ENCODE results near the gene SREBF1.

Gene SREBF1

DNA sequence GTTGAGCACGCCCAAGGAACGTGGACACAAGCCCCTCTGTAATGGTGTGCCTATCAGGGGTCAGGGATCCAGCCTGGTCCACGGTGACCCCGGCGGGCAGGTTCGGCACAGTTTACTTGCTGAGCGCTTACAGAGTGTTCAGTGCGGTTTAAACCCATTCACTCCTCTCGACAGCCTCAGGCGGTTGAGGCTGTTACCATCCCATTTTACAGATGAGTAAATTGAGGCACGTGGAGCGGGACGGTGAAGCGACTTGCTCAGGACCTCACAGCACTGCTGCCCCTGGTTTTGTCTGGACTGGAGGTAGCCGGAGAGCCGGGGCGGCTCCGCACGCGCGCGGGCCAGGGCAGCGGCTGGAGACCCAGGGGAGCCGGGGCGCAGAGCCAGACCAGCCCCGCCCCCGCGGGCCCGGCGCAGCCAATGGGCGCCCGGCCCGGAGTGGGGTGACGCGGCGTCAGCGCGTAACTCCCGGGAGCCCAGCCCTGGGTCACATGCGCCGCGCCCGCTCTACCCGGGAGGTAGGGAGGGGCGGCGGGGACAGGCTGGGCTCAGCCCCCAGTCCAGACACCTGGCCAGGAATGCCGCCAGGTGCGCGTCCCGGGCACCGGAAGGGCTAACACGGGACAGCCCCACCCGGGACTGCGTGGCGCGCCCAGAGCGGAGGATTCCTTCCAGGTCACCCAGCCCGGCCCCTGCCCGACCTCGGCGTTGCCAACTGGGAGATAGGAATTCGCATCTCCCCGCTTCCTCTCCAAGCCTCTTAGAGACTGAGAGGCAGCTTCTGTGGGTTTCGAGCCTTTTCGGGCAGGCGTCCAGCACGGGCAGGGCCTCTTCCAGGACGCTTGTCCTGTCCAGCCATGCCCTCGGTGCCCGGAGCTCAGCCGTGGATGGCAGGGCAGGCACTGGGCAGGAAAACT, 3.3 kb upstream of the SREBF1 start:
- DNase-seq: peak; percentile 98

DNA sequence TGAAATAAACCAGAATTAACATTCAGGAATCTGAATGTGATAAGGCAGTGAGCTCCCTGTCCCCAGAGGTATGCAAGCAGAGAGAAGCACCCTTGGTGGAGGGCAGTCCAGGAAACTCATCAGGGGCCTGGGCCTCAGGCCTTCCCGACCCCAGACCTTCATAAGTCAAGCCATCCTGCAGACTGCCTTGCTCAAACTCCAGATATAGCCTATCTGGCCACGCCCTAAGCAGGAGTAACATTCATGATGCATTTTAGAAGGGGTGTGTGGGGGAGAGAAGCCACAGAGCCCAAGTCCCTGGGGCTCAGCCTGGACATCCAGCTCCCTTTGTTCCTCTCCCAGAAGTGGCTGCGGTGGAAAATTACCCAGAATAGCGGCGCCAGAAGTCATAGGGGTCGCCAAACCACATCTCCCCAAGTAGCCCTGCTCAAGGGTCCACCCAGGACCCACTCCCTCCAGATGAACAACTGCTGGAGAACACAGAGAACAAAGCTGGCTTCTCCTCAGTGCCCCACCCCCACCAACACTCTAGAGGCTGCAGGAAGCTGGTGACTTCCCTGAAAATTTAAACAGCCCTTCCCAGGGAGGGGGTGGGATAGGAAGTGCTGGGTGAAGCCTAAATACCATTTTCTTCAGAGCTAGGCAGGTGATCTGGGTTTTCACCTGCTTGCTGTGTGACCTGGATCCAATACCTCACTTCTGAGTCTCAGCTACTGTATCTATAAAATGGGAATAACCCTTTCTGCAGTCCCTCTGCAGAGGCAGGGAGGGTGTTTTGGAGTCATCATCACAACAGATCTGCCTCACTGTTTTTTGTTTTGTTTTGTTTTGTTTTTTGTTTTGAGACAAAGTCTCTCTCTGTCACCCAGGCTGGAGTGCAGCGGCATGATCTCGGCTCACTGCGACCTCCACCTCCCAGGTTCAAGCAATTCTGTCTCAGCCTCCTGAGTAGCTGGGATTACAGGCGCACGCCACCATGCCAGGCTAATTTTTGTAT, 1.5 kb upstream of the SREBF1 start:
- peak; percentile 45 for DNase-seq

DNA sequence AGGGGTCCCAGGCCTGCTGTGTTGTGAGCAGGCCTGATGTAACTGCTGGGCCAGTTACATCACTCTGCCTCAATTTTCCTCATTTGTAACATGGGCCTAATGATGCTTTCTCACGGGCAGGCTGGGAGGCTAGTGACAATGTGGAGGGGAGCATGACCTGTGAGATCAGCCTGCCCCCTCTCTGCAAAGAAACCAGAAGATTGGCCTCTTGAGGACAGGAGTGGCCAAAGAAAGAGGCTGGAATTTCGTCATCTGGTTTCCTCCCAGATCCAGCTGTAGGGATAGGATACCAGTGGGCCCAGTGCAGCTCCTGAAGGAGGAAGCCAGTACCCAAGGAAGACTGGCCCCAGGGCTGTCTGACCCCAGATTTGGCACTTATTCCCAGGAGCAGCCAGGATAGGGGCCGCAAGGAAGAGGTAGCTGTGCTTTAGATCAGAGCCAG, 615 bp upstream of the SREBF1 start:
- no peak for DNase-seq

DNA sequence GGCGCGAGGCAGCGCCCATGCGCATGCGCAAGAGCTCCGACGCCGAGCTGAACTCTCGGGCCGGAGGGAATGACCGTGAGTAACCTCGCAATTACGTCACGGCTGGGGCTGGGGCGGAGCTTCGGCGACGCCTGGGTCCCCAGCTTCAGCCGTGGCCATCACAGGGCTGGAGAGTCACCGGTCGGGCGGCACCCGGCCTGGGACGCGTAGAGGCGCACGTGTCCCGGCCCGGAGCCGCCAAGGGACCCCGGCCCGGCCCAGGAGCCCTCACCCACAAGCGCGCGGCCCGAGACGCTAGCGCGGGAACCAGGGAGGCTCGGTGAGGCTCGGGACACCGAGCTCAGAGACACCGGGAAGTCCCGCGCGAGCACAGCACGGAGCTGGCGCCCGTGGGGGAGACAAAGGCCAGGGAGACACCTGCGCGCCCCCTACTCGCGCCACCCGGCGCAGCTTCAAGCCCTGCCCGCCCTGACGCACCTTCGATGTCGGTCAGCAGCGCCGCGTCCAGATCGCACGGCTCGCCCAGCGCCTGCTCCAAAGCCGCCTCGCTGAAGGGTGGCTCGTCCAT, 452 bp downstream of the SREBF1 start:
- DNase-seq: peak; percentile 100

DNA sequence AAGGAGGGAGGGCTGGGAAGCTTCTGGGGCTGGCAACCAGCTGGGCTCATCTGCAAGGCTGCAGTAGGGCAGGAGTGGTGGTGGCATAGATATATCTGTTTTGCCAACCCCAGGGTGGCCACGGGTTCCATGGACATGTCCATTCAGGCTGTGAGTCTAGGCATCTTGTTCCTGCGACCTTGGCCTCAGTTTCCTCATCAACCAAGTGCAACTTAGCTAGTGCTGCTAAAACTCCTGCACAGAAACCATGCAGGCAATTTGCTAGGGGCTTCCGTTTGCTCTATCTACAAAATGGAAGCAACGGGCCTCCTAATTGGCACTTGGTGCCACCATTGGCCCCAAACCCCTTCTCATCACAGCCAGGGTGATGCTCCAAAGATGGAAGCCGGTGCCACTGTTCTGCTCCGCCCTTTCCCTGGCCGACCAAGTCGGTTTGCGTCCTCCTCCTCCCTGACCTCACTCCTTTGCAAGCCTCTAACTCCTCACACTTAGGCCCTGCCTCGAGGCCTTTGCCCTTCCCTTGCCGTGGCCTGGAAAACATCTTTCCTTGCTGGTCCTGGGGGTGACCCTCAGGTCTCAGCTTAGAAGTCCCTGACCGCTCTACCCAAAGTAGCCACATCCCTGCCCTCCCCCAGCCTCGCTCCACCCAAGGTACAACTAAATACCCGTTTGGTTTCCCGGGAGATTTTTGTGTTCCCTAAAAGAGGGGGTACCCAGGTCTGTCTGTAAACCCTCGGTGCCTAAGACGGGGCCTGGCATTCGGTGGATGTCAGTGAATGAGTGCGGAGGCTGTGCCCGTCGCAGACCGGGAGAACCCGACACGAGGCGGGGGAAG, 1.2 kb downstream of the SREBF1 start:
- no peak for DNase-seq

DNA sequence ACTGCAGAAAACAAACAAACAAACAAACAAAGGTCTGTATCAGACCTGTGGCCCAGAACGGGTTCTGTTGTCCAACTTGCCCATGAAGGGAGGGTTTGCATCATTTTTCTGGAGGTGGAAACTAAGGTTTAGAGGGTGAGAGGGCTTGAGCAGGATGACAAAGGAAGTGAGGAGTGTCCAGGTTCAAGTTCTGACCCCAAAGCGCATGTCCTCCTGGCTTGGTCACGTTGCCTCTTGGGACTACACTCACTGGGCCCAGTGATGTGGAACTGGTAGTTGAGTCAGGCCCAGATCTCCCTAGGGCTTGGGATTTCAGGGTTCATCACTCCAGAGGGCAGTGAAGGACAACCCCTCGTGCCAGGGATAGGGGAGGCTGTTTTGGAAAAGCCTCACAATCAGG, 1.8 kb downstream of the SREBF1 start:
- DNase-seq: no peak

DNA sequence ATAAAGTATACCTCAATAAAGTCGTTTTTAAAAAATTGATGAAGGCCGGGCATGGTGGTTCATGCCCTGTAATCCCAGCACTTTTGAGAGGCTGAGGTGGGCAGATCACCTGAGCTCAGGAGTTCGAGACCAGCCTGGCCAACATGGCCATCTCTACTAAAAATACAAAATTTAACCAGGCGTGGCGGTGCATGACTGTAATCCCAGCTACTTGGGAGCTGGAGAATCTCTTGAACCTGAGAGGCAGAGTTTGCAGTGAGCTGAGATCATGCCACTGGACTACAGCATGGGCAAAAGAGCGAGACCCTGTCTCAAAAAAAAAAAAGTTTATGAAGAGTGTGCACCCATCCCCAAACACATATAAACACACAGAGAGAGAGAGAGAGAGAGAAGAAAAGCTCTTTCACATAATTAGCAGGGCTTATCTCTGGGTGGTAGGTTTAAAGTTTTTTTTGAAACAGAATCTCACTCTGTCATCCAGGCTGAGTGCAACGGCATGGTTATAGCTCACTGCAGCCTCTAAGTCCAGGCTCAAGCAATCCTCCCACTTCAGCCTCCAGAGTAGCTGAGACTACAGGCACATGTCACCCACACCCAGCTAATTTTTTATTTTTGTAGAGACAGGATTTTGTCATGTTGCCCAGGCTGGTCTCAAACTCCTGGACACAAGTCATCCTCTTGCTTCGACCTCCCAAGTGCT, 3.0 kb downstream of the SREBF1 start:
- DNase-seq: no peak

DNA sequence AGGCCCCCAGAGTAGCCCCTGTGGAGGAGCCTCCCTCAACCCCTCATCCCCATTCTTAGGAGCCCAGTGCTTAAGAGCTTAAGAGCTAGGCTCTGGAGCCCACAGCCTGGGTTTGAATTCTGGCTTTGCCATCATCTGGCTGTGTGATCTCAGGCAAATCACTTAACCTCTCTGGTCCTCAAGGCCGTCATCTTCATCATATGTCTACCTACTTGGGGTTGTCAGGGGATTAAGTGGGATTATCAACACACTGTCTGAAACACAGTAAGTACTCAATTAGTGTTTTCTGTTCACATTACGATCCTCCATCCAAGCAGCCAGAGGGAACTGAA, 4.8 kb downstream of the SREBF1 start:
- DNase-seq: no peak

DNA sequence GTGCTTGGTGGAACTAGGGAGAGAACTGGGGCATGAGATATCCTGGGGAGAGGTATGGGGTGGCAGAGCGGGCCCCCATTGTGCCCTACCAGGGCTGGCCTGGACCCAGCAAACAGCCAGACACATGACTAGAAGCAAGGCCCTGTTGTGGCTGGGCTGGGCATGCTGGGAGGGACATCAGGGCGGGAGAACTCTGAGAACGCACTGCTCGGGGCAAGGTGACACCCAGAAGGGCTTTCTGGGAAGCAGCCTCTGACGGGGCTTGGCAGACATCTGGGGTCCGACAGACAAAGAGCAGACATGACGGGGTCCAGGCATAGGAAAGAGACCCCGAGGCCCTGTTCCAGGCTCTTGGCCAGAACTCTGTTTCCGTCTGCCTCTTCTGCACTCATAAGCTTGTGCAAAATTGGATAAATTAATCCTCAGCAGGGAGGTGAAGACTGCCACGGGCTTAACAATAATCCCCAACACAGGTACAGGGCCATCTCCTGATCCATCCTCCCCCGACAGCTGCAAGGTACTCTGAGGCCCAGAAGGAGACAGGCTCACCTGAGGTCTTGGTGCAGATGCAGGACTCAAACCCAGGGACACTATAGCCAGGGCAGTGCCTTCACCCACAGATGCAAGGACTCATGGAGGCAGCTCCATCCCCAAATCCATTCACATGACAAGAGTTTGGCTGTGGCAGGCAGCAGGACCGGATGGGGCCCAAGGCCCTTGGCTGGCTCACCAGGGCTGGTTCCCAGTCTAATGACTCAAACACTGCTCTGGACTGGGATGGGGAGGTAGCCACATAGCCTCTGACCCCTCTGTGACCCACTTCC, 5.4 kb downstream of the SREBF1 start:
- no peak for DNase-seq

DNA sequence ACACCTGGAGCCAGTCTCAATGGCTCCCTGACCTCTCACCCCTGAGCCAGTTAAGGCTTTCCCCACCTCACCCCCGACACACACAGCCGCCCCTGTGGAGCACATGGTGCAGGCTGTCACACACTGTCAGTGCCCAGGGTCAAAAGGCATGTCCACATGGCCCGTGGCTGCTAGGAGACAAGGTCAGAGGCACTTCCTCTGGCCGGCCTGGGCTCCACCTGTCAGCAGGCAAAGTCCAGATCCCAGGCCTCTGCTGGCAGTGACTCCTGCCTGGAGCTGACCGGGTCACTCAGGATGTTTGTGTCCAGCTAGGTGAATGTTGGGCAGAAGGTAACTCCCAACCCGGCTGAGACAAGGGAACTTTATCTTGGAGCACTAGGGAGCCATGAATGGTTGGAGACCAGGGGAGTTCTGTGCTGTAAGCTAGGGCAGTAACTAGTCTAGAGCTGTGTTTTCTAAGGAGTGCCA, 6.0 kb downstream of the SREBF1 start:
- no peak for DNase-seq

DNA sequence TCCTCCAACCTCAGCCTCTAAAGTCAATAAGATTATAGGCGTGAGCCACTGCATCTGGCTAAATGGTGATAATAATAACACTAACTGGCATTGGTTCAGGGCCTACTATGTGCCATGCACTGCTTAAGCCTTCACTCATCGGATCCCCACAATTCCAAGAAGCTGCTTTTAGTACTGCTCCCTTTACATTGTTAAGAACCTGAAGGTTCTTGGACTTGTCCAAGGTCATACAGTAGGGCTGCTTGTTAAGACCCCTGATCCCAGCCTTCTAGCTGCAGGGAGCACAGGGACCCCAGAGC, 6.6 kb downstream of the SREBF1 start:
- no peak for DNase-seq

DNA sequence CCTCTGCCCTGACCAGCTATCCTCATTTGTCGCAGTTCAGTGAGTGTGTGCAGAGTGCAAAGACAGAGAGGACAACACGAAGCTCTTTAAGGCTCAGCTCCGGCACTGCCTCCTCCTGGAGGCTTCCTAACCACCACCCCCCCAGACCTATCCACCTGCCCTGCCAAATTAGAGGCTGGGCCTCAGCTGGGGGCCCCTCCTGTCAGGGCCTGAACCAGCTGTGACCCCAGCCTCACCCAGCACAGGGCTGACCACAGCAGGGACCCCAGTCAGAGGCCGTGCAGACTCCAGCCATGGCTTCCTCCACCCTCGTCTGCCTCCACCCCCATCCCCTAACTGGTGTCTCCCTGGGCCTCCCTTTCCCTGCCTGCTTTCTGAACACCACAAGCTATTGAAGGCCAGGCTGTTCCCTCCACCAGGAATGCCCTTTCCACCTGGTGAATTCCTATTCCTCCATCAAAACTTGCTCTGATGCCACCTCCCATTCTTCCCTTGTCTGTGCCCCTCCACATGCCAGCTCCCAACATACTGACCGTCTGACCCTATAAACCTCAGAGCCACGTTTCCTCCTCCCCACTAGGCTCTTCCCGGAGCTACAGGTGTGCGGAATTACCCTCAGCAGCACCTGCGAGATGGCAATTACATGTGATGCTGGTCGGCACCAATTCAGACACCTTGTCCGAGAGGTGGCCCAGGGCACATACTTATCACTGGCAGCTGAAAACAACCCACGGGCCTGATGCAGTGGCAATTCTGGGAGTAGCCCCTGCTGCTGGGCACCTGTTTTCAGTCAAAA, 8.8 kb downstream of the SREBF1 start:
- DNase-seq: no peak

DNA sequence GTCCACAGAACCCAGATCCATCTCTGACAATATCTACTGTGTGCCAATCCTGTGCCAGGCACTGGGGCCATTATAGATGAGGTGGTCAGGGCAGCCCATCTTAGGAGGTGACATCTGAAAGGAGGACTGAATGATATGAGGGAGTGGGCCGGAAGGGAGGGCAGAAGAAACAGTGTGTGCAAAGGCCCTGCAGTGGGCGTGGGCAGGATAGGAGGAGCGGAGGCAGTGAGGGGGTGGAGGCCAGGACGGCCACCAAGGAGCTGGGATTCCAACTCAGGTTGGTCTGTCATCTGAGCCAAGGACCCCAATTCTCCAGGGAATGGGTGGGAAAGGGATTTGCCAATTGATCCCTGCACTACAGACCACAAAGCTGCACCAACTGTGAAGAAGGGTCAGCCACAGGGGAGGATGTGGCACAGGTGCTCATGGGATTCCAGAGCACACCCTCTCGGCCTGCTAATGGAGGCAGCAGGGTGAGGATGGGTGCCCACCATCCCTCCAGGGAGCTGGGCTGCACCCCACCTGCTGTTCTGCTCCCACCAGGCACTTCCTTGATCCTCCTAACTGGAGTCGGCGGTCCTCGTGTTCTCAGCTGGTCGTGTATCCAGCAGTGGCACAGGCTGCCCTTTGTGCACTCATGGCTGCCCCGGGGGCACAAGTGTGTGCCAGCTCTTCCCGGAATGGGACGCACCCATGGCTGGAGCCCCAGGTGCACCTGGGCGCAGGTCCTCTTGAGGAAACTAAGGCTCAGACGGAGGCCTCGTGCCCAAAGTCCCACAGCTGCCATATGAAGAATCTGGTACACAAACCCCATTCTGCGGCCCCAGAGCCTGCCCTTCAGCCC, 9.6 kb downstream of the SREBF1 start:
- no peak for DNase-seq

DNA sequence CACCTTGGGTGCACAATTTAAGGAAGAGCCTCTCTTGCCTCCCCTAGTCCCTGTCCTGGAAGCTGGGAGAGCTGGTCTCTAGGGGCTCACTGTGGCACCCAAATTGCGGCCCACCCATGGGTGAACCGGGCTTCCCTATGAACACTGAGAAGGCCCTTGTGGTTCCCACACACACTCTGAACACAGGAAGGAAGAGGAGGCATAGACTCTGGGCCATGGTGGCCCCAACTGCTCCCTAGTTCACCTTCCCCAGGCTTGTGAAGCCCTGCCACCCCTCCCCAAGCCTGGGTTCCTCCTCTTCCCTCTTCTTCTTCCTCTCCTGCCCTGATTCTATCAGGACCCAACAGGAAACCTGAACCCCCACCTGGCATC, 10.5 kb downstream of the SREBF1 start:
- no peak for DNase-seq

DNA sequence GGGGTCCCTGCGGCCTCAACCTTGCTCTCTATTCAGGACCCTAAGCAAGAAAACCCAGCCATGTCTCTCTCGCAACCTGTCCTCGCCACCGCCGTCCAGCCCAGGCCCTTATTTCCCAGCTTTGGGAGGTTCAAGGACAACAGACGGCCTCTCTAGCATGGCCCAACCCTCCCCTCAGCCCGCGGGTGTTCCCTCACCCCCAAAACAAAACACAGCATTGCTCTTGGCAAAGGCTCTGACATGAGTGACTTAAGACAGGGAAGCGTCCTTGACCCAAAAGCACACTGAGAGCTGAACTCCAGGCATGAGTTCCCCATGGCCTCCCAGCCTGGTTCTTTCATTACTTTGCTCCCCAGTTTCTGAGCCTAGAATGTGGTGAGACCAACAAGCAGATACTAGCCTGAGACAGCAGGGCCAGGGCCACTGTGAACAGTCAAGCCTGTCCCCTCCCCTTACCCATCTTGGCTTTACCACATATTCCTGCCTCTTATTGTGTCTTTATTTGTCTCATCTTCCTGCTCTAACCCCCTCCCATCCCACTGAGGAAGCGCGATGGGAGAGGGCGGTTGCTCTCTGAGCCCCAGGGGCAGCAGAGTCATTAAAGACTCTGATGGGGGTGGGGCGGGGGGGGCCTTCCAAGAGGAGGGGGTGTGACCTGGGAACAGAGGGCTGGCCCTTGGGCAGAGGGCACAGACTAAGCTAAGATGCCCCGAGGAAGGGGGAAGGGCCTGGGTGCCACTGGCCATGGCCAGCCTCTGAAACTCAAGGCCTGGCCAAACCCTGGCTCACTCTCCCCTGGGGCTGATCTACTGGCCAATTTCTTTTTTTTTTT, 11.8 kb downstream of the SREBF1 start:
- DNase-seq: peak; percentile 40

DNA sequence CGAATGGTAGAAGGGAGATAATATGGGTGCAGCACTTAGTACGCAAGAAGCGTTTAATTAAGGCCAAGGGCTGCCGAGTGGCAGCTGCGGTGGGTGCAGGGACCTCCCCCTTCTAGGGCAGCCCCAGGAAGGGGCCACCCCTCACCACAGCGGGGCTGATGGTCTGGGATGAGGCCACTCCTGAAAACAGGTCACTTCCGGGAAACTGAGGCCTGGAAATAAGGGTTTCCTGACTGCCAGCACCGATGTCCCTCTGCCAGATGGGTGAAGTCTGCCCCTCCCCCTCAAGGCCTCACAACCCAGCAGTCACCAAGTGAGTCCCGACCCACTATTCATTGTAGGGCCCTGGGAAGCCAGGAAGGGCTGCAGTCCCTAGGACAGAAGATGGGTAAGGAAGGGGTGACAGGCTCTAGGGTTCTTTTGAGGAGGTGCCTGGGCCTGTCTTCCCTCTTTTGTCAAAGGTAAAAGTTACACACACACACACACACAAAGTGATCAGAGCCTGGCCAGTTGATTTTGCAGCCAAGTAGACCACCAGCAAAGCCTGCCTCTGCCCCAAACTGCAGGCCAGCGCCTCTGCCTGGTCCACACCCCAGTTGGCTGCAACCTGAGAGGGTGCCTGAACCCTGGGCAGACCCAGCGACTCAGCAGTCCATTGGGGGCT, 12.5 kb downstream of the SREBF1 start:
- peak; percentile 47 for DNase-seq

DNA sequence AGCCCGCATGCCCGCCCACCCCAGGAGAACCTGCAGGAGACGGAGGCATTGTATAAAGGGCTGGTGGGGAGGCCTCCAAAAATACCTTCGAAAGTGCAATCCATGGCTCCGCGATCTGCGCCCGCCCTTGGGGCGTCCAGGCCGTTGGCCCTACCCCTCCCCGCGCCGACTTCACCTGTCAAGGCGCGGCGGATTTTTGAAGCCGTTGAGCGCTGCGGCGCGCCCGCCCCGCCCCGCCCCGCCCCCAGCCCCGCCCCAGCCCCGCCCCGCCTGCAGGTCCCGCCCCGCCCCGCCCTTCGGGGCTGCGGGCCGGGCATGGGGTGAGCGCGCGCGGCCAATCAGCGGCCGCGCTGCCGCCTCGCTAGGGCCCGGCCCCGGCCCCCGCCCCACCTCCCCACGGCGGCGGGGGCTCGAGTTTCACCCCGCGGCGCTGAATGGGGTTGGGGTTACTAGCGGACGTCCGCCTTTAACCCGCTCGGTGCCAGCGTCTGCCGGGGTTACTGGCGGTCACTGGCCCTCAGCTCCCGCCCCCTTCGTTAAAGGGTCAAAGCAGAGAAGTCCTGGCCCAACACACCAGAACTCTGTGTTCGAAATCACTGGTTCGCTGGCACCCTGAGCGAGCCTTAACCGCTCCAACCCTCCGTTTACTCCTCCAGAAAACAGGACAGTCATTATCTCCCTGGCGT, 13.2 kb downstream of the SREBF1 start:
- peak; percentile 98 for DNase-seq

All from RPMI8226 (cell line).